Subcutaneous adipose tissue (tissue), 4 donors: ENCODE measurements around the gene FGD6. TPM values are rescaled to one million over a fixed set of nuclear protein-coding genes. Genes with fewer than 3 reads are reported as not detected.

Experiments used
- CTCF ChIP-seq: fragments of 450-650 bp; IDR thresholded peaks from one replicate; pipeline ENCODE4 v1.5.1; 2016; ENCODE audit warnings: low read depth, mild to moderate bottlenecking, control low read depth, antibody characterized with exemption, moderate library complexity
- total RNA-seq, 4 donors: library from RNA; depleted of rRNA; stranded (reverse); fragments of >200 nt; gene quantifications; one replicate each; pipeline ENCODE4 v1.1.0, GENCODE V29; 2016

Gene FGD6
- total RNA-seq, 4 donors from 2014 or later, result 3.4 to 13.8 (median 7.6) TPM

DNA sequence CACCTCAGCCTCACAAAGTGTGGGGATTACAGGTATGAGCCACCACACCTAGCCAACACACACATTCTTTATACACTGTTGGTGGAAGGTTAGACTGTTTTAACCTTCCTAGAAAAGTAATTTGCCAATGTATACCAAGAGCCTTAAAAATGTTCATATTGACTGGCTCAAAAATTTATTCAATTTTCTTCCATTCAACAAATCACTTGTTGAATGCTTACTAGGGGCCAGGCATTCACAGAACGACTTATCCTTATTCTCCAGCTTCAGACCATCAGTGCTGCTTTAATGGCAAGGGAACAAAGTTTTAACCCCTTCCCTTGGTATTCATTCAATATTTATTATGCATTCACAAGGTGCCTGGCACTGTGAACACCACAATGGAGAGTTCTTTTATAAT is 146.9 kb downstream of the FGD6 start:
- TF ChIP-seq CTCF, result no peak

GRCh38 chr12:95066091-95066855 is 151.0 kb downstream of the FGD6 start:
- TF ChIP-seq CTCF, result no peak

- TF ChIP-seq CTCF, result no peak
These were observed 156.3 kb downstream of the FGD6 start for GRCh38 chr12:95060951-95061350.

DNA sequence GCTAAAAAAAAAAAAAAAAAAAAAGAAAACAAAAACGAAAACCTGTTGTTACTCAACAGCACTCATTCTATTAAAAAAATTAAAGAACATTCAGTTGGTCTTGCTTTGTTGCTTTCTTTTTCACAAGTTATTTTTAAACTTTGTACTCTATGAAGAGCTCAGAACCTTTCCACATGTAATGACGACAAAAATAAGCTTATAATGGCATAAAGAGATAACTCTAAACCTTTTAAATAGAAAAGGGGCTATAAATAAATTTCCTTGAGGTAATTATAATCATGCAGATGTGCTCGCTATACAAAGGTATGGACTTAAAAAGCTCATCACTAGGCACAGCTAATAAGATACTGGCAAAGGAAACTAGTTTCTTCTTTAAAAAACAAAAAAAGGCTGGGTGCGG is 157.3 kb downstream of the FGD6 start:
- TF ChIP-seq CTCF, result no peak

- TF ChIP-seq CTCF, result no peak
These were observed 159.8 kb downstream of the FGD6 start for GRCh38 chr12:95057424-95057823.

GRCh38 chr12:95055057-95055456 is 162.2 kb downstream of the FGD6 start:
- no peak for TF ChIP-seq CTCF

DNA sequence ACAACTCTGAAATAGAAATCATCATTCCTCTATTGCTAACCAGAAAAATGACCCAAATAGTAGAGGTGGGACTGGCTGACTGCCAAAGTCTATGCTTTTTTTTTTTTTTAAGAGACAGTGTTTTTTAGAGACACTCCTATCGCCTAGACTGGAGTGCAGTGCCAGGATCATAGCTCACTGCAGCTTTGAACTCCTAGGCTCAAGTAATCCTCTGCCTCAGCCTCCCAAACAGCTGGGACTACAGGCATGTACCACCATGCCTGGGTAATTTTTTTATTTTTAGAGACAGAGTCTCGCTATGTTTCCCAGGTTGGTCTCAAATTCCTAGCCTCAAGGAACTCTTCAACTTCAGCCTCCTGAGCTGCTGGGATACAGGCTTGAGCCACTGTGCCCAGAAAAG is 163.1 kb downstream of the FGD6 start:
- TF ChIP-seq CTCF, result no peak
